Keratinocyte (primary cell): Measurements from ENCODE around the gene GOLGA8T.
"Not testable (repeated sequence)": the region's sequence is repeated elsewhere in the genome, so short reads cannot be mapped to it uniquely, and the experiment has no call there.

Experiments used
- EZH2 ChIP-seq: IDR thresholded peaks from one replicate; pipeline ENCODE4 v1.6.1; 2012; ENCODE audit warnings: inconsistent platforms, mild to moderate bottlenecking, low read length, moderate library complexity
- TF ChIP-seq, protein P1 (sequence below), 3 experiments: IDR thresholded peaks in 1 of 3; conservative IDR thresholded peaks in 1 of 3; optimal IDR thresholded peaks in 1 of 3; 2 replicates in 2 of 3; 3 replicates in 1 of 3; pipeline versions ENCODE3 to v1.5.1; 2011; ENCODE audit warnings: low read length in 3 of 3, mild to moderate bottlenecking in 3 of 3, moderate library complexity in 2 of 3, control low read depth in 1 of 3, inconsistent platforms in 1 of 3; ENCODE audit not compliant: insufficient read depth in 2 of 3; ENCODE audit errors: extremely low read depth in 1 of 3

GRCh38 chr15:30171452-30171851 is 36.6 kb downstream of the GOLGA8T start:
- TF ChIP-seq, protein P1, sequence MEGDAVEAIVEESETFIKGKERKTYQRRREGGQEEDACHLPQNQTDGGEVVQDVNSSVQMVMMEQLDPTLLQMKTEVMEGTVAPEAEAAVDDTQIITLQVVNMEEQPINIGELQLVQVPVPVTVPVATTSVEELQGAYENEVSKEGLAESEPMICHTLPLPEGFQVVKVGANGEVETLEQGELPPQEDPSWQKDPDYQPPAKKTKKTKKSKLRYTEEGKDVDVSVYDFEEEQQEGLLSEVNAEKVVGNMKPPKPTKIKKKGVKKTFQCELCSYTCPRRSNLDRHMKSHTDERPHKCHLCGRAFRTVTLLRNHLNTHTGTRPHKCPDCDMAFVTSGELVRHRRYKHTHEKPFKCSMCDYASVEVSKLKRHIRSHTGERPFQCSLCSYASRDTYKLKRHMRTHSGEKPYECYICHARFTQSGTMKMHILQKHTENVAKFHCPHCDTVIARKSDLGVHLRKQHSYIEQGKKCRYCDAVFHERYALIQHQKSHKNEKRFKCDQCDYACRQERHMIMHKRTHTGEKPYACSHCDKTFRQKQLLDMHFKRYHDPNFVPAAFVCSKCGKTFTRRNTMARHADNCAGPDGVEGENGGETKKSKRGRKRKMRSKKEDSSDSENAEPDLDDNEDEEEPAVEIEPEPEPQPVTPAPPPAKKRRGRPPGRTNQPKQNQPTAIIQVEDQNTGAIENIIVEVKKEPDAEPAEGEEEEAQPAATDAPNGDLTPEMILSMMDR (optimal IDR thresholded peaks at IDR 0.05 in 1 of 3, IDR thresholded peaks at IDR 0.05 in 1 of 3, conservative IDR thresholded peaks at IDR 0.05 in 1 of 3; ENCODE audit: extremely low read depth in 1 of 3, insufficient read depth in 2 of 3, low read length in 3 of 3) = not testable (repeated sequence)
- not testable (repeated sequence) for TF ChIP-seq EZH2
